SK-N-SH treated with all-trans-retinoic acid at 6 μM for 48 hours (cell line): ENCODE data around the gene BCAR1.

ENCODE experiments used
- ATAC-seq: fragments of 200-7000 bp; cut with Tn5 transposase; 3 replicates; pipeline ENCODE4 v1.9.1; 2020; ENCODE audit warnings: mild to moderate bottlenecking, moderate library complexity
- BACH2 ChIP-seq: fragments of 250-450 bp; sonication (Bioruptor Pico); IDR thresholded peaks from 2 replicates; pipeline ENCODE4 v1.9.0; 2021; ENCODE audit warnings: mild to moderate bottlenecking, borderline replicate concordance
- CREB5 ChIP-seq: fragments of 250-450 bp; sonication (Bioruptor Pico); IDR thresholded peaks from 2 replicates; pipeline ENCODE4 v1.5.1; 2020; ENCODE audit warnings: low read depth, mild to moderate bottlenecking, moderate library complexity
- CSDC2 ChIP-seq: fragments of 250-450 bp; sonication (Bioruptor Pico); IDR thresholded peaks from 2 replicates; pipeline ENCODE4 v1.5.0; 2020; ENCODE audit warnings: mild to moderate bottlenecking, moderate library complexity
- CSRNP3 ChIP-seq: fragments of 250-450 bp; sonication (Bioruptor Pico); IDR thresholded peaks from 2 replicates; pipeline ENCODE4 v1.5.1; 2021; ENCODE audit warnings: mild to moderate bottlenecking, moderate library complexity
- ESRRG ChIP-seq: fragments of 250-450 bp; sonication (Bioruptor Pico); IDR thresholded peaks from 2 replicates; pipeline ENCODE4 v1.6.1; 2021; ENCODE audit warnings: mild to moderate bottlenecking
- GLIS3 ChIP-seq: fragments of 250-450 bp; sonication (Bioruptor Pico); IDR thresholded peaks from 2 replicates; pipeline ENCODE4 v1.5.0; 2020; ENCODE audit warnings: mild to moderate bottlenecking, moderate library complexity
- ISL1 ChIP-seq: fragments of 250-450 bp; sonication (Bioruptor Pico); IDR thresholded peaks from 2 replicates; pipeline ENCODE4 v2.1.2; 2022; ENCODE audit warnings: mild to moderate bottlenecking, moderate library complexity
- OSR1 ChIP-seq: fragments of 250-450 bp; sonication (Bioruptor Pico); IDR thresholded peaks from 2 replicates; pipeline ENCODE4 v1.8.0; 2022; ENCODE audit warnings: moderate library complexity, mild to moderate bottlenecking, inconsistent platforms
- PATZ1 ChIP-seq: fragments of 250-450 bp; sonication (Bioruptor Pico); IDR thresholded peaks from 2 replicates; pipeline ENCODE4 v1.8.0; 2020; ENCODE audit warnings: mild to moderate bottlenecking, moderate library complexity, borderline replicate concordance
- POU6F1 ChIP-seq: fragments of 250-450 bp; sonication (Bioruptor Pico); IDR thresholded peaks from 2 replicates; pipeline ENCODE4 v1.8.0; 2021; ENCODE audit warnings: low read depth, mild to moderate bottlenecking, moderate library complexity, borderline replicate concordance
- PPARA ChIP-seq: fragments of 250-450 bp; sonication (Bioruptor Pico); IDR thresholded peaks from 2 replicates; pipeline ENCODE4 v1.5.0; 2020; ENCODE audit warnings: mild to moderate bottlenecking, borderline replicate concordance
- RARB ChIP-seq: fragments of 250-450 bp; sonication (Bioruptor Pico); IDR thresholded peaks from 2 replicates; pipeline ENCODE4 v1.8.0; 2021; ENCODE audit warnings: mild to moderate bottlenecking, moderate library complexity
- SNAI2 ChIP-seq: fragments of 250-450 bp; sonication (Bioruptor Pico); IDR thresholded peaks from 2 replicates; pipeline ENCODE4 v1.5.0; 2020; ENCODE audit warnings: mild to moderate bottlenecking, moderate library complexity
- TCF4 ChIP-seq: fragments of 250-450 bp; sonication (Bioruptor Pico); IDR thresholded peaks from 2 replicates; pipeline ENCODE4 v1.8.0; 2021; ENCODE audit warnings: mild to moderate bottlenecking, moderate library complexity, borderline replicate concordance
- TOX ChIP-seq: fragments of 250-450 bp; sonication (Bioruptor Pico); IDR thresholded peaks from 2 replicates; pipeline ENCODE4 v1.8.0; 2021; ENCODE audit warnings: mild to moderate bottlenecking, moderate library complexity, borderline replicate concordance
- TSHZ2 ChIP-seq: fragments of 250-450 bp; sonication (Bioruptor Pico); IDR thresholded peaks from 2 replicates; pipeline ENCODE4 v1.5.0; 2020; ENCODE audit warnings: mild to moderate bottlenecking, moderate library complexity
- ZC3H10 ChIP-seq: fragments of 250-450 bp; sonication (Bioruptor Pico); IDR thresholded peaks from 2 replicates; pipeline ENCODE4 v1.5.1; 2021; ENCODE audit warnings: mild to moderate bottlenecking, moderate library complexity
- ZFP3 ChIP-seq: fragments of 250-450 bp; sonication (Bioruptor Pico); IDR thresholded peaks from 2 replicates; pipeline ENCODE4 v1.5.0; 2020; ENCODE audit warnings: mild to moderate bottlenecking, moderate library complexity
- ZFP30 ChIP-seq: fragments of 450-650 bp; formaldehyde crosslinking; IDR thresholded peaks from 2 replicates; pipeline ENCODE4 v1.5.0; 2022; ENCODE audit warnings: mild to moderate bottlenecking, moderate library complexity
- ZNF565 ChIP-seq: fragments of 450-650 bp; formaldehyde crosslinking; conservative IDR thresholded peaks from 2 replicates; pipeline ENCODE4 v1.5.0; 2020; ENCODE audit warnings: low read depth, mild to moderate bottlenecking, moderate library complexity
- ZNF70 ChIP-seq: fragments of 450-650 bp; formaldehyde crosslinking; IDR thresholded peaks from 2 replicates; pipeline ENCODE4 v1.5.0; 2020; ENCODE audit warnings: mild to moderate bottlenecking, moderate library complexity
- ZNF8 ChIP-seq: fragments of 450-650 bp; formaldehyde crosslinking; IDR thresholded peaks from 2 replicates; pipeline ENCODE4 v1.5.0; 2020; ENCODE audit warnings: mild to moderate bottlenecking, moderate library complexity

The BCAR1 gene

GRCh38 chr16:75231570-75231969 is 19.9 kb downstream of the BCAR1 start (continued):
- TF ChIP-seq POU6F1, result no peak
- TF ChIP-seq GLIS3 (CRISPR knock-in tag), result no peak
- TF ChIP-seq TOX (CRISPR knock-in tag), result no peak
- no peak for TF ChIP-seq TCF4
- no peak for TF ChIP-seq CSRNP3 (CRISPR knock-in tag)
- TF ChIP-seq SNAI2 (CRISPR knock-in tag), result no peak
- no peak for TF ChIP-seq ZNF565 (CRISPR knock-in tag)
- TF ChIP-seq ZFP30, result no peak
- no peak for TF ChIP-seq CSDC2 (CRISPR knock-in tag)
- TF ChIP-seq ZFP3 (CRISPR knock-in tag), result no peak
- no peak for TF ChIP-seq ZC3H10
- no peak for TF ChIP-seq ESRRG (CRISPR knock-in tag)
- no peak for TF ChIP-seq TSHZ2
- TF ChIP-seq, all 23 proteins: peak for 0

- TF ChIP-seq PATZ1 (CRISPR knock-in tag), result no peak
- TF ChIP-seq BACH2, result no peak
- 0 out of 2 replicates have a peak, but pooled peaks have one; percentile 45 for TF ChIP-seq ZFP3 (CRISPR knock-in tag)
- TF ChIP-seq, all 23 proteins: peak for 1
- ATAC-seq, result no peak
Measured at GRCh38 chr16:75230471-75231110, 20.8 kb downstream of the BCAR1 start.

GRCh38 chr16:75229172-75230031 is 22.0 kb downstream of the BCAR1 start:
- ATAC-seq, result no peak
- TF ChIP-seq ZFP30 (no peak), OSR1 (no peak), ZNF70 (CRISPR knock-in tag) (no peak), CSRNP3 (CRISPR knock-in tag) (no peak), ZC3H10 (no peak), ZNF565 (CRISPR knock-in tag) (no peak), GLIS3 (CRISPR knock-in tag) (no peak), ESRRG (CRISPR knock-in tag) (no peak), TSHZ2 (no peak), SNAI2 (CRISPR knock-in tag) (no peak), ZFP3 (CRISPR knock-in tag) (no peak), CREB5 (CRISPR knock-in tag) (no peak), ZNF8 (CRISPR knock-in tag) (no peak), PPARA (CRISPR knock-in tag) (no peak), ISL1 (CRISPR knock-in tag) (no peak), TOX (CRISPR knock-in tag) (no peak), CSDC2 (CRISPR knock-in tag) (no peak), BACH2 (no peak), RARB (no peak)
